Measurements from ENCODE around the gene TMEM89.

DNA sequence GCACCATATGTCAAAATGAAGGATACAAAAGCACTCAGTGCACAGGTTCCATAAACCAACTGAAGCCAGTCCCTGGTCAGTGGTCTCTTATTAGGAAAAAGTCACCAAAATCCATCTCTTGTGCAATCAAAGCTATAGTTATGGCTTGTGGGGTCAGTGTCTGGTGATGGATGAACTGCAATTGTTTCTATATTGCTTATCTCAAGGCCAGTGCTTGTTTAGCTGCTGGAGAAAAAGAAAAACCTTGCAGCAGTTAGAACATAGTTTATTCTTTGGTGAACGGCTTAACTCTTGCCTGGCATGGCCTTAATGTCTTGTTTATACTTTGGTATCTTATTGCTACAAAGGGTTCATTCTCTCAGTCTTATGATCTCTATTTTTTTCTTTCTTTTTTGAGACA lies 9.3 kb downstream of the TMEM89 start:
- TF ChIP-seq POLR2A (IDR thresholded peaks at IDR 0.05) (no peak), CTCF (IDR thresholded peaks at IDR 0.05) (no peak), POLR2AphosphoS5 (IDR thresholded peaks at IDR 0.05) (no peak), EP300 (IDR thresholded peaks at IDR 0.05) (no peak)
